Adrenal gland (tissue), 5 donors: Measurements from ENCODE around the gene FGFRL1.

ENCODE experiments used
- CTCF ChIP-seq, 6 experiments: fragments of 450-650 bp in 4 of 6; fragments of 200-600 bp in 2 of 6; sonication (generic) in 1 of 6; IDR thresholded peaks; 1 replicate in 5 of 6; 2 replicates in 1 of 6; pipeline versions ENCODE4 v1.5.1 to v1.8.0; 2016 to 2021; ENCODE audit warnings: antibody characterized with exemption in 6 of 6, mild to moderate bottlenecking in 2 of 6, moderate library complexity in 1 of 6
- POLR2A ChIP-seq, 2 donors: fragments of 450-650 bp; IDR thresholded peaks; one replicate each; pipeline ENCODE4 v1.6.1; 2017; ENCODE audit warnings: antibody characterized with exemption in 2 of 2, mild to moderate bottlenecking in 2 of 2, moderate library complexity in 1 of 2
- donor health status: DM: no; HTN: no; CAD: no.

- TF ChIP-seq CTCF (IDR thresholded peaks at IDR 0.05) = no peak
- no peak for TF ChIP-seq POLR2A (IDR thresholded peaks at IDR 0.05)
Measured at GRCh38 chr4:1061056-1061700, 49.8 kb downstream of the FGFRL1 start.
